GM23338 (cell line): ENCODE results near the gene MINK1. TPM values are rescaled to one million over a fixed set of nuclear protein-coding genes. Genes with fewer than 3 reads are reported as not detected.

ENCODE experiments used
- ATAC-seq: fragments of 200-7000 bp; cut with Tn5 transposase; 3 replicates; pipeline ENCODE4 v1.9.1; 2020
- DNase-seq: peaks from one replicate; pipeline ENCODE4 v3.0.0-alpha.2; 2015; ENCODE audit warnings: low spot score
- H2AFZ ChIP-seq: fragments of 200-600 bp; sonication (generic); 2 replicates; pipeline ENCODE4 v1.8.0; 2016; ENCODE audit warnings: antibody characterized with exemption, mild to moderate bottlenecking, moderate library complexity
- H3F3A ChIP-seq: fragments of 200-600 bp; sonication (generic); replicated peaks from 2 replicates; pipeline ENCODE4 v1.8.0; 2017; ENCODE audit warnings: antibody characterized with exemption, mixed run types, low read depth
- H3K27ac ChIP-seq: fragments of 200-600 bp; sonication (generic); 2 replicates; pipeline ENCODE4 v1.6.1; 2016; ENCODE audit warnings: low read depth
- H3K27me3 ChIP-seq: fragments of 200-600 bp; sonication (generic); 2 replicates; pipeline ENCODE4 v1.8.0; 2016; ENCODE audit warnings: mild to moderate bottlenecking, mixed run types, moderate library complexity; ENCODE audit not compliant: insufficient read depth
- H3K36me3 ChIP-seq: fragments of 200-600 bp; sonication (generic); 2 replicates; pipeline ENCODE4 v1.8.0; 2016; ENCODE audit warnings: mild to moderate bottlenecking; ENCODE audit not compliant: insufficient read depth
- H3K4me1 ChIP-seq: fragments of 200-600 bp; sonication (generic); 2 replicates; pipeline ENCODE4 v1.8.0; 2016; ENCODE audit warnings: mild to moderate bottlenecking, moderate library complexity; ENCODE audit not compliant: insufficient read depth
- H3K4me2 ChIP-seq: fragments of 200-600 bp; sonication (generic); 2 replicates; pipeline ENCODE4 v1.7.1; 2017; ENCODE audit warnings: mixed run types
- H3K4me3 ChIP-seq: fragments of 200-600 bp; sonication (generic); 2 replicates; pipeline ENCODE4 v1.6.1; 2016; ENCODE audit warnings: mixed run types
- H3K79me2 ChIP-seq: fragments of 200-600 bp; sonication (generic); replicated peaks from 2 replicates; pipeline ENCODE4 v1.8.0; 2017; ENCODE audit warnings: mild to moderate bottlenecking; ENCODE audit not compliant: insufficient read depth
- H3K9me2 ChIP-seq: fragments of 200-600 bp; sonication (generic); 2 replicates; pipeline ENCODE4 v1.8.0; 2017; ENCODE audit not compliant: insufficient read depth
- H4K20me1 ChIP-seq: fragments of 200-600 bp; sonication (generic); replicated peaks from 2 replicates; pipeline ENCODE4 v1.8.0; 2017; ENCODE audit warnings: mild to moderate bottlenecking; ENCODE audit not compliant: insufficient read depth
- H3K27ac Mint-ChIP-seq: 2 replicates; pipeline ENCODE4 v1.8.0; 2020; ENCODE audit warnings: inconsistent platforms, mild to moderate bottlenecking, moderate library complexity, mixed read lengths
- H3K27me3 Mint-ChIP-seq: 3 replicates; pipeline ENCODE4 v1.8.0; 2022; ENCODE audit warnings: low read depth, mild to moderate bottlenecking, moderate library complexity, mixed read lengths, inconsistent platforms; ENCODE audit not compliant: insufficient read depth, poor library complexity
- H3K36me3 Mint-ChIP-seq: 3 replicates; pipeline ENCODE4 v1.8.0; 2021; ENCODE audit warnings: low read depth, mild to moderate bottlenecking, inconsistent platforms, moderate library complexity, mixed read lengths
- H3K4me1 Mint-ChIP-seq: 3 replicates; pipeline ENCODE4 v1.8.0; 2020; ENCODE audit warnings: mild to moderate bottlenecking, inconsistent platforms, mixed read lengths
- H3K4me3 Mint-ChIP-seq: 3 replicates; pipeline ENCODE4 v1.8.0; 2021; ENCODE audit warnings: moderate library complexity, mild to moderate bottlenecking, inconsistent platforms, mixed read lengths
- H3K9me3 Mint-ChIP-seq: 3 replicates; pipeline ENCODE4 v1.8.0; 2020; ENCODE audit warnings: moderate library complexity, mild to moderate bottlenecking, inconsistent platforms, mixed read lengths
- CREB1 ChIP-seq: fragments of 250-450 bp; sonication (Bioruptor Pico); IDR thresholded peaks from 2 replicates; pipeline ENCODE4 v1.5.0; 2020; ENCODE audit warnings: low read depth, mild to moderate bottlenecking, moderate library complexity
- EZH2 ChIP-seq: fragments of 200-600 bp; sonication (generic); IDR thresholded peaks from one replicate; pipeline ENCODE4 v1.8.0; 2017; ENCODE audit warnings: antibody characterized with exemption, mild to moderate bottlenecking, low read depth; ENCODE audit not compliant: unreplicated experiment
- EZH2phosphoT487 ChIP-seq: fragments of 200-600 bp; sonication (generic); IDR thresholded peaks from one replicate; pipeline ENCODE4 v1.8.1; 2018; ENCODE audit warnings: antibody characterized with exemption; ENCODE audit not compliant: unreplicated experiment
- NANOG ChIP-seq: IDR thresholded peaks from 2 replicates; pipeline ENCODE4 v1.6.1; 2016; ENCODE audit warnings: antibody characterized with exemption, borderline replicate concordance
- POLR2AphosphoS5 ChIP-seq: IDR thresholded peaks from 2 replicates; pipeline ENCODE4 v1.6.1; 2016; ENCODE audit warnings: antibody characterized with exemption, low read depth
- ZNF331 ChIP-seq: fragments of 250-450 bp; sonication (Bioruptor Pico); IDR thresholded peaks from 2 replicates; pipeline ENCODE4 v1.5.0; 2020; ENCODE audit warnings: low read depth, mild to moderate bottlenecking, moderate library complexity
- polyA plus RNA-seq: library from polyadenylated mRNA; unstranded; fragments of >200 nt; fragmentation: Nextera tagmentation; extraction: Ambion mirVana; gene quantifications from 2 replicates; pipeline ENCODE4 v1.2.1, GENCODE V29; 2016
- total RNA-seq: library from RNA; depleted of rRNA; stranded (reverse); fragments of >200 nt; shearing (Covaris generic); gene quantifications from 2 replicates; pipeline ENCODE4 v1.2.3, GENCODE V29; 2014
- TF ChIP-seq, protein P1 (sequence below): IDR thresholded peaks from 2 replicates; pipeline ENCODE4 v1.6.1; 2016; ENCODE audit warnings: antibody characterized with exemption
- TF ChIP-seq, protein P2 (sequence below): fragments of 250-450 bp; sonication (Bioruptor Pico); IDR thresholded peaks from 2 replicates; pipeline ENCODE4 v1.5.0; 2020; ENCODE audit warnings: mild to moderate bottlenecking, moderate library complexity
- TF ChIP-seq, protein P3 (sequence below): IDR thresholded peaks from one replicate; pipeline ENCODE4 v1.6.1; 2018; ENCODE audit warnings: antibody characterized with exemption; ENCODE audit not compliant: unreplicated experiment

MINK1 gene
- total and polyA plus RNA-seq, 2 experiments from 2014 or later = 17.3 to 54.9 TPM

DNA sequence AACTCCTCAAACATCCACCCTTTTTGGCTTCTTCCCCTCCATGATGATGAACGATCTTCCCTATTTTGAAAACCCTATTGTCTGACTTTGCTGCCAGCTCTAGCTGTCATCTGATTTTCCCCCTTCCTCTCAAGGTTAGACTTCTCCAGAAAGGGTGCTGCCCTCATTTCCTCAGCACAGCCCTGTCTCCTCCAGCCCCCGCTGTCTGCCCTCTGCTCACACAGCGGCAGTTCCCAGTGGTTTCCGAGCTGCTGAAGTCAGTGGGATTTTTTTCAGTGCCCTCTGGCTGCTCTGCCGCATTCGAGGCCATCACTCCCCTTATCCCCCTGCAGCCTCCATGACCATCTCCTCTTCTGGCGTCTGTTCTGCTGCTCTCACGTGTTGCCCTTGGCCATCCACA lies 39.6 kb downstream of the MINK1 start (continued):
- TF ChIP-seq, protein P1, sequence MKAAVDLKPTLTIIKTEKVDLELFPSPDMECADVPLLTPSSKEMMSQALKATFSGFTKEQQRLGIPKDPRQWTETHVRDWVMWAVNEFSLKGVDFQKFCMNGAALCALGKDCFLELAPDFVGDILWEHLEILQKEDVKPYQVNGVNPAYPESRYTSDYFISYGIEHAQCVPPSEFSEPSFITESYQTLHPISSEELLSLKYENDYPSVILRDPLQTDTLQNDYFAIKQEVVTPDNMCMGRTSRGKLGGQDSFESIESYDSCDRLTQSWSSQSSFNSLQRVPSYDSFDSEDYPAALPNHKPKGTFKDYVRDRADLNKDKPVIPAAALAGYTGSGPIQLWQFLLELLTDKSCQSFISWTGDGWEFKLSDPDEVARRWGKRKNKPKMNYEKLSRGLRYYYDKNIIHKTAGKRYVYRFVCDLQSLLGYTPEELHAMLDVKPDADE = no peak
- TF ChIP-seq, protein P2, sequence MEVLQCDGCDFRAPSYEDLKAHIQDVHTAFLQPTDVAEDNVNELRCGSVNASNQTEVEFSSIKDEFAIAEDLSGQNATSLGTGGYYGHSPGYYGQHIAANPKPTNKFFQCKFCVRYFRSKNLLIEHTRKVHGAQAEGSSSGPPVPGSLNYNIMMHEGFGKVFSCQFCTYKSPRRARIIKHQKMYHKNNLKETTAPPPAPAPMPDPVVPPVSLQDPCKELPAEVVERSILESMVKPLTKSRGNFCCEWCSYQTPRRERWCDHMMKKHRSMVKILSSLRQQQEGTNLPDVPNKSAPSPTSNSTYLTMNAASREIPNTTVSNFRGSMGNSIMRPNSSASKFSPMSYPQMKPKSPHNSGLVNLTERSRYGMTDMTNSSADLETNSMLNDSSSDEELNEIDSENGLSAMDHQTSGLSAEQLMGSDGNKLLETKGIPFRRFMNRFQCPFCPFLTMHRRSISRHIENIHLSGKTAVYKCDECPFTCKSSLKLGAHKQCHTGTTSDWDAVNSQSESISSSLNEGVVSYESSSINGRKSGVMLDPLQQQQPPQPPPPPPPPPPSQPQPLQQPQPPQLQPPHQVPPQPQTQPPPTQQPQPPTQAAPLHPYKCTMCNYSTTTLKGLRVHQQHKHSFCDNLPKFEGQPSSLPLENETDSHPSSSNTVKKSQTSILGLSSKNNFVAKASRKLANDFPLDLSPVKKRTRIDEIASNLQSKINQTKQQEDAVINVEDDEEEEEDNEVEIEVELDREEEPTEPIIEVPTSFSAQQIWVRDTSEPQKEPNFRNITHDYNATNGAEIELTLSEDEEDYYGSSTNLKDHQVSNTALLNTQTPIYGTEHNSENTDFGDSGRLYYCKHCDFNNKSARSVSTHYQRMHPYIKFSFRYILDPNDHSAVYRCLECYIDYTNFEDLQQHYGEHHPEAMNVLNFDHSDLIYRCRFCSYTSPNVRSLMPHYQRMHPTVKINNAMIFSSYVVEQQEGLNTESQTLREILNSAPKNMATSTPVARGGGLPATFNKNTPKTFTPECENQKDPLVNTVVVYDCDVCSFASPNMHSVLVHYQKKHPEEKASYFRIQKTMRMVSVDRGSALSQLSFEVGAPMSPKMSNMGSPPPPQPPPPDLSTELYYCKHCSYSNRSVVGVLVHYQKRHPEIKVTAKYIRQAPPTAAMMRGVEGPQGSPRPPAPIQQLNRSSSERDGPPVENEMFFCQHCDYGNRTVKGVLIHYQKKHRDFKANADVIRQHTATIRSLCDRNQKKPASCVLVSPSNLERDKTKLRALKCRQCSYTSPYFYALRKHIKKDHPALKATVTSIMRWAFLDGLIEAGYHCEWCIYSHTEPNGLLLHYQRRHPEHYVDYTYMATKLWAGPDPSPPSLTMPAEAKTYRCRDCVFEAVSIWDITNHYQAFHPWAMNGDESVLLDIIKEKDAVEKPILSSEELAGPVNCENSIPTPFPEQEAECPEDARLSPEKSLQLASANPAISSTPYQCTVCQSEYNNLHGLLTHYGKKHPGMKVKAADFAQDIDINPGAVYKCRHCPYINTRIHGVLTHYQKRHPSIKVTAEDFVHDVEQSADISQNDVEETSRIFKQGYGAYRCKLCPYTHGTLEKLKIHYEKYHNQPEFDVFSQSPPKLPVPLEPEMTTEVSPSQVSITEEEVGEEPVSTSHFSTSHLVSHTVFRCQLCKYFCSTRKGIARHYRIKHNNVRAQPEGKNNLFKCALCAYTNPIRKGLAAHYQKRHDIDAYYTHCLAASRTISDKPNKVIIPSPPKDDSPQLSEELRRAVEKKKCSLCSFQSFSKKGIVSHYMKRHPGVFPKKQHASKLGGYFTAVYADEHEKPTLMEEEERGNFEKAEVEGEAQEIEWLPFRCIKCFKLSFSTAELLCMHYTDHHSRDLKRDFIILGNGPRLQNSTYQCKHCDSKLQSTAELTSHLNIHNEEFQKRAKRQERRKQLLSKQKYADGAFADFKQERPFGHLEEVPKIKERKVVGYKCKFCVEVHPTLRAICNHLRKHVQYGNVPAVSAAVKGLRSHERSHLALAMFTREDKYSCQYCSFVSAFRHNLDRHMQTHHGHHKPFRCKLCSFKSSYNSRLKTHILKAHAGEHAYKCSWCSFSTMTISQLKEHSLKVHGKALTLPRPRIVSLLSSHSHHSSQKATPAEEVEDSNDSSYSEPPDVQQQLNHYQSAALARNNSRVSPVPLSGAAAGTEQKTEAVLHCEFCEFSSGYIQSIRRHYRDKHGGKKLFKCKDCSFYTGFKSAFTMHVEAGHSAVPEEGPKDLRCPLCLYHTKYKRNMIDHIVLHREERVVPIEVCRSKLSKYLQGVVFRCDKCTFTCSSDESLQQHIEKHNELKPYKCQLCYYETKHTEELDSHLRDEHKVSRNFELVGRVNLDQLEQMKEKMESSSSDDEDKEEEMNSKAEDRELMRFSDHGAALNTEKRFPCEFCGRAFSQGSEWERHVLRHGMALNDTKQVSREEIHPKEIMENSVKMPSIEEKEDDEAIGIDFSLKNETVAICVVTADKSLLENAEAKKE (CRISPR knock-in tag) = no peak
- no peak for TF ChIP-seq POLR2AphosphoS5
- TF ChIP-seq NANOG = no peak
- no peak for TF ChIP-seq ZNF331 (CRISPR knock-in tag)

DNA sequence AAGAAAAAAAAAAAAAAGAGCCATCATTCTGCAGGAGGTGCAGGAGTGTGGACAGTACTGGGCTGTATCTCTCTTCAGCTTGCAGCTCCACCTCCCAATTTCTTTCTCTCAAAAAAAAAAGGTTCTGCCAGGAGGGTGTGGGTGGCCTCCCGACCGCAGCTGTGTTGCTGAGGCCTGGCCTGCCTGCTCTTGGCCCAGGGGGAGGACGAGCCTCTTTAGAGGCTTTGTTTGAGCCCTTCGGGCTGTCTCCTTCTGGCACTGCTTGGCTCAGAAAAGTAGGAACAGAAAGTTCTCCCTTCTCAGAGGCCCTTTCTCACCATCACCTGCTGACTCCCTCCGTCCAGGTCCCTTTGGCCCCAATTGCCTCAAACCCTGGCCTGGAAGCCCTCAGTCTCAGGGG lies 43.9 kb downstream of the MINK1 start:
- H3K27ac ChIP-seq = no peak overlapping the region
- H3K4me1 ChIP-seq = peaks cover 3% of the 10 kb centered on the region; the same call in 1 of the 2 replicates
- H3K27ac Mint-ChIP-seq = no peak overlapping the region
- no peak overlapping the region for H3K4me3 Mint-ChIP-seq
- H3K9me2 ChIP-seq = no peaks in the 10 kb centered on the region
- 0 out of 2 replicates have a peak, but pooled peaks cover 6% of the 10 kb centered on the region for H3F3A ChIP-seq
- H3K4me3 ChIP-seq = no peak overlapping the region
- H3K36me3 ChIP-seq = peaks cover 3% of the 10 kb centered on the region; the same call in 1 of the 2 replicates
- peaks cover 5% of the 10 kb centered on the region for H3K36me3 Mint-ChIP-seq
- H3K27me3 Mint-ChIP-seq = peaks cover 10% of the 10 kb centered on the region
- no peaks in the 10 kb centered on the region for H3K79me2 ChIP-seq
- ATAC-seq (no peak), DNase-seq (no peak)
- H4K20me1 ChIP-seq = 0 out of 2 replicates have a peak, but pooled peaks cover 3% of the 10 kb centered on the region
- H3K9me3 Mint-ChIP-seq = no peaks in the 10 kb centered on the region
- no peak overlapping the region for H2AFZ ChIP-seq
- H3K4me1 Mint-ChIP-seq = peaks cover 16% of the 10 kb centered on the region
- no peak overlapping the region for H3K4me2 ChIP-seq
- no peaks in the 10 kb centered on the region for H3K27me3 ChIP-seq
- TF ChIP-seq, protein P3, sequence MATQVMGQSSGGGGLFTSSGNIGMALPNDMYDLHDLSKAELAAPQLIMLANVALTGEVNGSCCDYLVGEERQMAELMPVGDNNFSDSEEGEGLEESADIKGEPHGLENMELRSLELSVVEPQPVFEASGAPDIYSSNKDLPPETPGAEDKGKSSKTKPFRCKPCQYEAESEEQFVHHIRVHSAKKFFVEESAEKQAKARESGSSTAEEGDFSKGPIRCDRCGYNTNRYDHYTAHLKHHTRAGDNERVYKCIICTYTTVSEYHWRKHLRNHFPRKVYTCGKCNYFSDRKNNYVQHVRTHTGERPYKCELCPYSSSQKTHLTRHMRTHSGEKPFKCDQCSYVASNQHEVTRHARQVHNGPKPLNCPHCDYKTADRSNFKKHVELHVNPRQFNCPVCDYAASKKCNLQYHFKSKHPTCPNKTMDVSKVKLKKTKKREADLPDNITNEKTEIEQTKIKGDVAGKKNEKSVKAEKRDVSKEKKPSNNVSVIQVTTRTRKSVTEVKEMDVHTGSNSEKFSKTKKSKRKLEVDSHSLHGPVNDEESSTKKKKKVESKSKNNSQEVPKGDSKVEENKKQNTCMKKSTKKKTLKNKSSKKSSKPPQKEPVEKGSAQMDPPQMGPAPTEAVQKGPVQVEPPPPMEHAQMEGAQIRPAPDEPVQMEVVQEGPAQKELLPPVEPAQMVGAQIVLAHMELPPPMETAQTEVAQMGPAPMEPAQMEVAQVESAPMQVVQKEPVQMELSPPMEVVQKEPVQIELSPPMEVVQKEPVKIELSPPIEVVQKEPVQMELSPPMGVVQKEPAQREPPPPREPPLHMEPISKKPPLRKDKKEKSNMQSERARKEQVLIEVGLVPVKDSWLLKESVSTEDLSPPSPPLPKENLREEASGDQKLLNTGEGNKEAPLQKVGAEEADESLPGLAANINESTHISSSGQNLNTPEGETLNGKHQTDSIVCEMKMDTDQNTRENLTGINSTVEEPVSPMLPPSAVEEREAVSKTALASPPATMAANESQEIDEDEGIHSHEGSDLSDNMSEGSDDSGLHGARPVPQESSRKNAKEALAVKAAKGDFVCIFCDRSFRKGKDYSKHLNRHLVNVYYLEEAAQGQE = no peak
- TF ChIP-seq, protein P1 = no peak
- TF ChIP-seq NANOG (no peak), ZNF331 (CRISPR knock-in tag) (no peak), EZH2phosphoT487 (no peak), EZH2 (no peak), CREB1 (CRISPR knock-in tag) (no peak)
